Peyer's patch (tissue), 4 donors: ENCODE data around the gene SCNN1B. TPM values are rescaled to one million over a fixed set of nuclear protein-coding genes. Genes with fewer than 3 reads are reported as not detected.

Experiments
- DNase-seq, 3 donors: peaks; one replicate each; pipeline ENCODE4 v3.0.0-alpha.2; 2017 to 2019
- H3K27ac ChIP-seq, 4 donors: fragments of 200-600 bp; sonication (generic); one replicate each; pipeline ENCODE4 v1.5.1; 2016 to 2019
- H3K27me3 ChIP-seq, 2 donors: fragments of 200-600 bp; sonication (generic); one replicate each; pipeline ENCODE4 v1.5.1; 2019
- H3K36me3 ChIP-seq, 3 donors: fragments of 200-600 bp; sonication (generic); one replicate each; pipeline ENCODE4 v1.5.1; 2016 to 2019
- H3K4me1 ChIP-seq, 4 donors: fragments of 200-600 bp; sonication (generic); one replicate each; pipeline ENCODE4 v1.5.1; 2016 to 2019
- H3K4me3 ChIP-seq, 4 donors: fragments of 200-600 bp; sonication (generic); 1 replicate in 3 of 4; 2 replicates in 1 of 4; pipeline ENCODE4 v1.5.1; 2016 to 2019; ENCODE audit warnings: mild to moderate bottlenecking in 1 of 4
- H3K9me3 ChIP-seq, 4 donors: fragments of 200-600 bp; sonication (generic); one replicate each; pipeline ENCODE4 v1.5.1; 2016 to 2019; ENCODE audit warnings: mild to moderate bottlenecking in 1 of 4
- CTCF ChIP-seq, 6 experiments: fragments of 450-650 bp in 4 of 6; fragments of 200-600 bp in 2 of 6; sonication (generic) in 1 of 6; IDR thresholded peaks; one replicate each; pipeline ENCODE4 v1.5.1; 2017 to 2019; ENCODE audit warnings: antibody characterized with exemption in 6 of 6, mild to moderate bottlenecking in 3 of 6, moderate library complexity in 1 of 6
- POLR2A ChIP-seq, 2 donors: fragments of 450-650 bp; IDR thresholded peaks; one replicate each; pipeline ENCODE4 v1.5.1; 2017; ENCODE audit warnings: antibody characterized with exemption in 2 of 2, mild to moderate bottlenecking in 2 of 2, moderate library complexity in 2 of 2
- total RNA-seq, 4 donors: library from RNA; depleted of rRNA; stranded (reverse); fragments of >200 nt; gene quantifications; one replicate each; pipeline ENCODE4 v1.1.0, GENCODE V29; 2016

SCNN1B gene
- total RNA-seq, 4 donors from 2014 or later, result 4.3 to 9.6 (median 6.6) TPM; not detected in 1

GRCh38 chr16:23306199-23307100 is 4.3 kb downstream of the SCNN1B start:
- H3K4me3 ChIP-seq, result no peak overlapping the region
- no peak overlapping the region for H3K27ac ChIP-seq
- H3K4me1 ChIP-seq, result no peaks in the 10 kb centered on the region
- H3K27me3 ChIP-seq, result peaks cover 0 to 11% of the 10 kb centered on the region in 2 donors
- H3K36me3 ChIP-seq, result no peaks in the 10 kb centered on the region
- TF ChIP-seq CTCF (IDR thresholded peaks at IDR 0.05) (no peak), POLR2A (IDR thresholded peaks at IDR 0.05) (no peak)
- no peak for DNase-seq
- H3K9me3 ChIP-seq, result no peaks in the 10 kb centered on the region

DNA sequence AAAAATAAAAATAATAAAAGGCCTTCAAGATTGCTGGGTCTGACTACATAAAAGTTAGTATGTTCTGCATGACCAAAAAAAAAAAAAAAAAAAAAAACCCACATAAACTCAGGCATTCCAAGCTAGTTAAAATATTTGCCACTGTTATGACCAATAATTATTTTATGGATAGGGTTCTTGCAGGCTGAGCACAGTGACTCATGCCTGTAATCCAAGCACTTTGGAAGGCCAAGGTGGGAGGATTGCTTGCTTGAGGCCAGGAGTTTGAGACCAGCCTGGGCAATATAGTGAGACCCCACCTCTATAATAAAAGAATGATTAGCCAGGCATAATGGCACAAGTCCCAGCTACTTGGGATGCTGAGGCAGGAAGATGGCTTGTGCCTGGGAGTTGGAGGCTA is 8.1 kb downstream of the SCNN1B start:
- no peaks in the 10 kb centered on the region for H3K36me3 ChIP-seq
- no peaks in the 10 kb centered on the region for H3K4me1 ChIP-seq
- H3K9me3 ChIP-seq, result no peaks in the 10 kb centered on the region
- TF ChIP-seq POLR2A (IDR thresholded peaks at IDR 0.05) (no peak), CTCF (IDR thresholded peaks at IDR 0.05) (no peak)
- H3K27ac ChIP-seq, result no peak overlapping the region
- no peak overlapping the region for H3K4me3 ChIP-seq
- H3K27me3 ChIP-seq, result no peaks in the 10 kb centered on the region
- DNase-seq, result no peak

- Histone ChIP-seq H3K9me3 (no peaks in the 10 kb centered on the region), H3K4me3 (no peak overlapping the region), H3K27me3 (no peaks in the 10 kb centered on the region), H3K4me1 (no peaks in the 10 kb centered on the region), H3K36me3 (no peaks in the 10 kb centered on the region), H3K27ac (no peak overlapping the region)
- no peak for TF ChIP-seq CTCF (IDR thresholded peaks at IDR 0.05)
- TF ChIP-seq POLR2A (IDR thresholded peaks at IDR 0.05), result no peak
- no peak for DNase-seq
These were observed 8.6 kb downstream of the SCNN1B start for GRCh38 chr16:23310744-23311143.

DNA sequence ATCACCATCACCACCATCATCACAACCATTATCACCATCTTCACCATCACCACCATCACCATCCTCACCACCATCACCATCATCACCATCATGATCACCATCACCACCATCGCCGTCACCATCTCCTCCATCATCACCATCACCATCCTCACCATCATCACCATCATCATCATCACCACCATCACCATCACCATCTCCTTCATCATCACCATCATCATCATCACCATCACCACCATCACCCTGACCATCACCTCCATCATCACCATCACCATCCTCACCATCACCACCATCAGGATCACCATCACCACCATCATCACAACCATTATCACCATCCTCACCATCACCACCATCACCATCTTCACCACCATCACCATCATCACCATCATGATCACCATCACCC is 14.1 kb downstream of the SCNN1B start:
- Histone ChIP-seq H3K9me3 (no peaks in the 10 kb centered on the region), H3K4me3 (no peak overlapping the region), H3K27me3 (no peaks in the 10 kb centered on the region), H3K27ac (no peak overlapping the region), H3K4me1 (no peaks in the 10 kb centered on the region), H3K36me3 (no peaks in the 10 kb centered on the region)
- DNase-seq, result no peak
- no peak for TF ChIP-seq CTCF (IDR thresholded peaks at IDR 0.05)
- TF ChIP-seq POLR2A (IDR thresholded peaks at IDR 0.05), result no peak

GRCh38 chr16:23316634-23317265 is 14.6 kb downstream of the SCNN1B start:
- H3K4me3 ChIP-seq, result no peak overlapping the region
- H3K4me1 ChIP-seq, result no peaks in the 10 kb centered on the region
- no peaks in the 10 kb centered on the region for H3K27me3 ChIP-seq
- TF ChIP-seq POLR2A (IDR thresholded peaks at IDR 0.05) (no peak), CTCF (IDR thresholded peaks at IDR 0.05) (no peak)
- no peak overlapping the region for H3K27ac ChIP-seq
- no peaks in the 10 kb centered on the region for H3K9me3 ChIP-seq
- no peak for DNase-seq
- H3K36me3 ChIP-seq, result no peaks in the 10 kb centered on the region
